Adrenal gland (tissue), 12 donors: ENCODE results near the gene AUTS2. TPM values are rescaled to one million over a fixed set of nuclear protein-coding genes. Genes with fewer than 3 reads are reported as not detected.

Experiments
- DNase-seq, 7 donors: peaks; one replicate each; pipeline ENCODE4 v3.0.0-alpha.2; 2019 to 2020
- H3K27ac ChIP-seq, 5 donors: fragments of 200-600 bp; sonication (generic) in 4 of 5; 1 replicate in 3 of 5; 2 replicates in 2 of 5; pipeline versions ENCODE4 v1.5.1 to v1.8.0; 2016 to 2020; ENCODE audit warnings: mild to moderate bottlenecking in 1 of 5
- H3K27me3 ChIP-seq: fragments of 200-600 bp; 2 replicates; pipeline ENCODE4 v1.8.0; 2021
- H3K36me3 ChIP-seq, 2 donors: fragments of 200-600 bp; replicated peaks in 1 of 2; 1 replicate in 1 of 2; 2 replicates in 1 of 2; pipeline versions ENCODE4 v1.5.1 to v1.8.0; 2018 to 2022
- H3K4me1 ChIP-seq, 2 donors: fragments of 200-600 bp; replicated peaks in 1 of 2; 1 replicate in 1 of 2; 2 replicates in 1 of 2; pipeline versions ENCODE4 v1.5.1 to v1.8.0; 2018 to 2021
- H3K4me3 ChIP-seq, 4 donors: fragments of 200-600 bp; sonication (generic) in 3 of 4; one replicate each; pipeline ENCODE4 v1.5.1; 2016 to 2018
- H3K9me3 ChIP-seq, 3 donors: fragments of 200-600 bp; sonication (generic) in 1 of 3; replicated peaks in 1 of 3; 1 replicate in 2 of 3; 2 replicates in 1 of 3; pipeline versions ENCODE4 v1.5.1 to v1.8.0; 2016 to 2021
- POLR2A ChIP-seq, 2 donors: fragments of 450-650 bp; IDR thresholded peaks; one replicate each; pipeline ENCODE4 v1.6.1; 2017; ENCODE audit warnings: antibody characterized with exemption in 2 of 2, mild to moderate bottlenecking in 2 of 2, moderate library complexity in 1 of 2
- WGBS, 4 donors: extraction: QIAGEN DNeasy Blood & Tissue Kit in 2 of 4; methylation state at CpG; one replicate each; pipeline versions ENCODE4 v1.1.5 to v1.1.7; 2013 to 2017; 5-methylcytosine and 5-hydroxymethylcytosine counted together
- intact Hi-C, 2 donors: fragments of 100-400 bp; cut with DNase I; formaldehyde crosslinking; loops; one replicate each; pipeline versions ENCODE4 v1.14.1 to v1.15.0; 2022 to 2023
- polyA plus RNA-seq, 3 donors: library from polyadenylated mRNA; stranded (reverse); fragments of 200-250 nt in 2 of 3; fragments of 350-450 nt in 1 of 3; fragmentation: Illumina TruSeq in 1 of 3; extraction: RNeasy Lipid Tissue Mini Kit (QIAGEN cat#74804) in 1 of 3; gene quantifications; one replicate each; pipeline ENCODE4 v1.2.3, GENCODE V29; 2013 to 2014
- total RNA-seq, 9 donors: library from RNA; depleted of rRNA in 4 of 9; stranded (reverse); fragments of >200 nt in 4 of 9; fragments of 120-200 nt in 1 of 9; fragmentation: NEBNext Ultra II Directional in 1 of 9; extraction: Animal tissue kit (Norgen Biotek cat#: 25700) in 1 of 9; gene quantifications; one replicate each; pipeline versions ENCODE4 v1.1.0 to v1.2.4, GENCODE V29; 2013 to 2023
- TF ChIP-seq, protein P1 (sequence below), 6 experiments: fragments of 450-650 bp in 4 of 6; fragments of 200-600 bp in 2 of 6; sonication (generic) in 1 of 6; IDR thresholded peaks; 1 replicate in 5 of 6; 2 replicates in 1 of 6; pipeline versions ENCODE4 v1.5.1 to v1.8.0; 2016 to 2021; ENCODE audit warnings: antibody characterized with exemption in 6 of 6, mild to moderate bottlenecking in 2 of 6, moderate library complexity in 1 of 6
- donor health status: healthy with polysubstance abuse.
- donor health status: Bipolar disorder and iron deficiency.
- donor health status: DM: yes; HTN: yes; CAD: no.
- donor health status: DM: no; HTN: no; CAD: no.
- donor health status: DM: no; HTN: no; CAD: no.
- donor health status: DM: yes; HTN: yes; CAD: no.

AUTS2 gene
- total and polyA plus RNA-seq, 12 donors: 6.4 to 44.0 (median 15.2) TPM

DNA sequence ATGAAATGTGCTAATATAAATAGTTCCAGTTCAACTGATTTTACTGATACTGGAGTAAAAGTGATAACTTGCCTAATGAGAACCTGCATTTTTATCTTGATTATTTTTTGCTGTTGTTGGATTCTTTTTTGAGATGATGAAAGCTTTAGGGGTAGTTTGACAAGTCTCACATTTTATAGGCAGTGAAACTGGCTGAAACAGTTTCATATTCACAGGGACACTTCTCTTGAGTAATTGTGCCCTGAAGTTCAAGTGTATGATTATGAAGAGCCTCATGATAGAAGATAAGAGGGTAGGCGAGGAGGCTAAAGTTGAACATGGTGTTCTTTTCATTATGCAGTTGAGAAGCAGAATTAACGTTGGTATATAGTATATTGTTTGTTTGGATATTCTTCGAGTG lies 5.1 kb downstream of the AUTS2 start:
- TF ChIP-seq POLR2A (IDR thresholded peaks at IDR 0.05): no peak
- TF ChIP-seq, protein P1, sequence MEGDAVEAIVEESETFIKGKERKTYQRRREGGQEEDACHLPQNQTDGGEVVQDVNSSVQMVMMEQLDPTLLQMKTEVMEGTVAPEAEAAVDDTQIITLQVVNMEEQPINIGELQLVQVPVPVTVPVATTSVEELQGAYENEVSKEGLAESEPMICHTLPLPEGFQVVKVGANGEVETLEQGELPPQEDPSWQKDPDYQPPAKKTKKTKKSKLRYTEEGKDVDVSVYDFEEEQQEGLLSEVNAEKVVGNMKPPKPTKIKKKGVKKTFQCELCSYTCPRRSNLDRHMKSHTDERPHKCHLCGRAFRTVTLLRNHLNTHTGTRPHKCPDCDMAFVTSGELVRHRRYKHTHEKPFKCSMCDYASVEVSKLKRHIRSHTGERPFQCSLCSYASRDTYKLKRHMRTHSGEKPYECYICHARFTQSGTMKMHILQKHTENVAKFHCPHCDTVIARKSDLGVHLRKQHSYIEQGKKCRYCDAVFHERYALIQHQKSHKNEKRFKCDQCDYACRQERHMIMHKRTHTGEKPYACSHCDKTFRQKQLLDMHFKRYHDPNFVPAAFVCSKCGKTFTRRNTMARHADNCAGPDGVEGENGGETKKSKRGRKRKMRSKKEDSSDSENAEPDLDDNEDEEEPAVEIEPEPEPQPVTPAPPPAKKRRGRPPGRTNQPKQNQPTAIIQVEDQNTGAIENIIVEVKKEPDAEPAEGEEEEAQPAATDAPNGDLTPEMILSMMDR (IDR thresholded peaks at IDR 0.05): no peak
- Histone ChIP-seq H3K27me3 (no peaks in the 10 kb centered on the region), H3K4me1 (peaks cover 0 to 5% of the 10 kb centered on the region in 2 donors), H3K27ac (no peak overlapping the region), H3K9me3 (no peaks in the 10 kb centered on the region), H3K36me3 (no peaks in the 10 kb centered on the region), H3K4me3 (no peak overlapping the region)
- intact Hi-C loops: no loop called here
- whole genome bisulfite sequencing, 4 donors: 72 to 80% (median 76%) methylated on average over 3 of the region's 3 CpGs
- DNase-seq: no peak

DNA sequence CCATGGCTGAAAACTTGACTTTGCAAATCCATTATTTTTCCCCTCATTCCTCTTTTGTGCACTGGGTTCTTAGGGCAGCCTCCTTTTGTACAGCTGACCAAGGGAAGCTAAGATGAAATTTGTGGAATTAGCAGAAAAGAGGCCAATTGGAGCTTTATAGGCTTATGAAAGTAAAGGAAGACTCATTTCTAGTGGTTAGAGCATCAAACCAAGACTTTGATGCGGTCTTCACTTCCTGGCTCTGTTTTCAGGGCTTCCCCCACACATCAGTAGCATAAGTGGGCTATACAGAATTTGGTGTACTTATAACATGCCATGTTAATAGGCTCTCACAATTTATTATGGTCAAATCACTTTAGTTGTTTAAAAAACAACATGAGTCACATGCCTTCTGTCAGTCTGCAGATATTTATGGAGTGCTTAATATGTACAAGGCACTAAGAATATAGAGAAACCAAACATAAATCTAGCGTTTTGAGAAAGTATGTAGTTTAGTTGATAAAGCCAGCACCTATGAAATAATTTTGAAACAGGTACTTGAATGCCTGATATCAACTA lies 5.7 kb downstream of the AUTS2 start:
- Histone ChIP-seq H3K4me1 (peaks cover 0 to 5% of the 10 kb centered on the region in 2 donors), H3K27me3 (no peaks in the 10 kb centered on the region), H3K27ac (no peak overlapping the region), H3K9me3 (no peaks in the 10 kb centered on the region), H3K4me3 (no peak overlapping the region), H3K36me3 (no peaks in the 10 kb centered on the region)
- TF ChIP-seq, protein P1 (IDR thresholded peaks at IDR 0.05): no peak
- TF ChIP-seq POLR2A (IDR thresholded peaks at IDR 0.05): no peak
- intact Hi-C loops: no loop called here
- 77 to 85% (median 80%) methylated on average over 2 of the region's 2 CpGs for WGBS, 4 donors
- DNase-seq: no peak

DNA sequence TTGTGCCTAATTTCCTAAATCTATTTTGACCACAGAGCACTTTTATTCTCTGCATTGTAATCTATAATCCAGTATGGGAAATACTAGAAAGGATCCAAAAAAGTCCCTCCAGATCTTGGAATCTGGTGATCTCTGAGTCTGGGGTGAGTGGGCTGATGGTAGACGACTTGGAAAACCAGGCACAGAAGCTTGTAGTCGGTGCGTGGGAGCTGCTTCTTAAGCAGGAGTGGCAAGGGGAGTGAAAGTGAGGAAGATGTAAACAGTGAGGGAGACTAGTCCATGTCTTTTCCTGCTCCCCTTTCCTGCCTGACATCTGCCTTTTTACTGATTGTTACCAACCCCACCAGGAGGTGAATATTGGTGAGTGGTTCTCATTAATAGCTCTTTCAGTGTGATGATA lies 6.8 kb downstream of the AUTS2 start:
- Histone ChIP-seq H3K27ac (no peak overlapping the region), H3K4me1 (peaks cover under 1 to 4% of the 10 kb centered on the region in 2 donors)

DNA sequence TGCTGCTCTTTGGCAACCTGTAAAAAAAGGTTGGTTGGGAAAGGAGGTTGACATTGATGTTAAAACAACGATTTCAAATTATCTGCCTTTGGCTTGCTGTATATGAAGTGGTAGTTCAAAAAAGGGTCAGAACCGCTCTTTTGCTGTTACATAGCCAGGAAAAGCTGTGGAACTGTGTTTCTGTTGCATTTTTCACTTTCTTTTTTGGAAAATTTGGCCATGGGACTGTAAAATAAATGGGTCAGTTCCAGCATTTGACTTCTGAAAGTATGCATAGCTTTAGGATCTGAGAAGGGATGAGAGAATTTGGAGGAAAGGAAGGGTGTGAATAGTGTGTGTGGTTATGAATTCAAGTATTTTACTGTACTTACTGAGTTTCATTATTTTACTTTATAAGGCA lies 7.3 kb downstream of the AUTS2 start:
- Histone ChIP-seq H3K36me3 (no peaks in the 10 kb centered on the region), H3K9me3 (no peaks in the 10 kb centered on the region), H3K4me3 (no peak overlapping the region), H3K27ac (no peak overlapping the region), H3K27me3 (no peaks in the 10 kb centered on the region), H3K4me1 (peaks cover 0 to 5% of the 10 kb centered on the region in 2 donors)
- TF ChIP-seq POLR2A (IDR thresholded peaks at IDR 0.05): no peak
- TF ChIP-seq, protein P1 (IDR thresholded peaks at IDR 0.05): no peak
- no peak for DNase-seq
- intact Hi-C loops: no loop called here
- WGBS, 4 donors: 16 to 19% (median 18%) methylated on average over 2 of the region's 2 CpGs

More for the DNA sequence above, 6.8 kb downstream of the AUTS2 start:
- 79 to 94% (median 88%) methylated on average over 3 of the region's 3 CpGs for WGBS, 4 donors
- H3K4me3 ChIP-seq: no peak overlapping the region
- no peaks in the 10 kb centered on the region for H3K27me3 ChIP-seq
- no peaks in the 10 kb centered on the region for H3K36me3 ChIP-seq
- DNase-seq: no peak
- TF ChIP-seq, protein P1 (IDR thresholded peaks at IDR 0.05): no peak
- TF ChIP-seq POLR2A (IDR thresholded peaks at IDR 0.05): no peak
- H3K9me3 ChIP-seq: no peaks in the 10 kb centered on the region
- intact Hi-C loops: no loop called here
